Colonic mucosa (tissue), 4 donors: Measurements from ENCODE around the gene ENPP5. TPM values are rescaled to one million over a fixed set of nuclear protein-coding genes. Genes with fewer than 3 reads are reported as not detected.

ENCODE experiments used
- DNase-seq: peaks from one replicate; pipeline ENCODE4 v3.0.0-alpha.2; 2020
- H3K27ac ChIP-seq: fragments of 200-600 bp; one replicate; pipeline ENCODE4 v1.8.0; 2021
- H3K27me3 ChIP-seq: fragments of 200-600 bp; one replicate; pipeline ENCODE4 v1.8.0; 2021
- H3K36me3 ChIP-seq: fragments of 200-600 bp; one replicate; pipeline ENCODE4 v1.8.0; 2021
- H3K4me1 ChIP-seq: fragments of 200-600 bp; one replicate; pipeline ENCODE4 v1.8.0; 2021; ENCODE audit warnings: mild to moderate bottlenecking
- H3K4me3 ChIP-seq: fragments of 200-600 bp; one replicate; pipeline ENCODE4 v1.8.0; 2021
- H3K9ac ChIP-seq, 2 donors: one replicate each; pipeline ENCODE4 v1.7.0; 2013; ENCODE audit warnings: control low read depth in 2 of 2, low read depth in 2 of 2, low read length in 2 of 2
- H3K9me3 ChIP-seq: fragments of 200-600 bp; one replicate; pipeline ENCODE4 v1.8.0; 2021
- intact Hi-C: fragments of 100-400 bp; cut with DNase I; formaldehyde crosslinking; loops from one replicate; pipeline ENCODE4 v1.14.1; 2022
- total RNA-seq, 2 donors: library from RNA; stranded (reverse); fragmentation: NEBNext Ultra II Directional in 1 of 2; extraction: Animal tissue kit (Norgen Biotek cat#: 25700) in 1 of 2; gene quantifications; one replicate each; pipeline ENCODE4 v1.2.1, GENCODE V29; 2021
- TF ChIP-seq, protein P1 (sequence below): fragments of 200-600 bp; IDR thresholded peaks from one replicate; pipeline ENCODE4 v1.8.0; 2022; ENCODE audit warnings: antibody characterized with exemption, mild to moderate bottlenecking
- donor health status: healthy.
- donor health status: DM: no; HTN: no; CAD: no.
- donor health status: DM: no; HTN: no; CAD: no.

Gene ENPP5
- total RNA-seq, 2 donors from 2014 or later: 3.6 to 4.3 TPM

DNA sequence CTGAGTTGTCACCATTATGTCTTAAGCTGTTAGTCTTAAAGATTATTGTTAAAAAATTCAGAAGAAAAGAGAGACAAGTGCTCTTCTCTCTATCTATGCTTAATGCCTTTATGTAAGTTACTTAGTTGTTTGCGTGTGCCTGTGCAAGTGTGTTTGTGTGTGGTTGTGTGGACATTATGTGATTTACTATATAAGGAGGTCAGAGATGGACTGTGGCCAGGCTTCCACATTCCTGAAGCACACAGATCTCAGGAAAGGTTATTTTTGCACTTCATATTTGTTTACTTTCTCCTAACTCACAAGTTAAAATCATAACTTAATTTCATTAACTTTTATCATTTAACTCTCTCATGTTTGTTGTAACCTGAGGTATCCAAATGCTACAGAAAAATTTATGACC lies 26.5 kb downstream of the ENPP5 start:
- Histone ChIP-seq H3K36me3 (no peaks in the 10 kb centered on the region), H3K27ac (no peak overlapping the region), H3K9ac (no peak overlapping the region), H3K9me3 (no peaks in the 10 kb centered on the region), H3K4me3 (no peak overlapping the region), H3K27me3 (no peaks in the 10 kb centered on the region), H3K4me1 (no peaks in the 10 kb centered on the region)
- DNase-seq: no peak
- TF ChIP-seq, protein P1, sequence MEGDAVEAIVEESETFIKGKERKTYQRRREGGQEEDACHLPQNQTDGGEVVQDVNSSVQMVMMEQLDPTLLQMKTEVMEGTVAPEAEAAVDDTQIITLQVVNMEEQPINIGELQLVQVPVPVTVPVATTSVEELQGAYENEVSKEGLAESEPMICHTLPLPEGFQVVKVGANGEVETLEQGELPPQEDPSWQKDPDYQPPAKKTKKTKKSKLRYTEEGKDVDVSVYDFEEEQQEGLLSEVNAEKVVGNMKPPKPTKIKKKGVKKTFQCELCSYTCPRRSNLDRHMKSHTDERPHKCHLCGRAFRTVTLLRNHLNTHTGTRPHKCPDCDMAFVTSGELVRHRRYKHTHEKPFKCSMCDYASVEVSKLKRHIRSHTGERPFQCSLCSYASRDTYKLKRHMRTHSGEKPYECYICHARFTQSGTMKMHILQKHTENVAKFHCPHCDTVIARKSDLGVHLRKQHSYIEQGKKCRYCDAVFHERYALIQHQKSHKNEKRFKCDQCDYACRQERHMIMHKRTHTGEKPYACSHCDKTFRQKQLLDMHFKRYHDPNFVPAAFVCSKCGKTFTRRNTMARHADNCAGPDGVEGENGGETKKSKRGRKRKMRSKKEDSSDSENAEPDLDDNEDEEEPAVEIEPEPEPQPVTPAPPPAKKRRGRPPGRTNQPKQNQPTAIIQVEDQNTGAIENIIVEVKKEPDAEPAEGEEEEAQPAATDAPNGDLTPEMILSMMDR: no peak
- intact Hi-C loops: no loop called here

DNA sequence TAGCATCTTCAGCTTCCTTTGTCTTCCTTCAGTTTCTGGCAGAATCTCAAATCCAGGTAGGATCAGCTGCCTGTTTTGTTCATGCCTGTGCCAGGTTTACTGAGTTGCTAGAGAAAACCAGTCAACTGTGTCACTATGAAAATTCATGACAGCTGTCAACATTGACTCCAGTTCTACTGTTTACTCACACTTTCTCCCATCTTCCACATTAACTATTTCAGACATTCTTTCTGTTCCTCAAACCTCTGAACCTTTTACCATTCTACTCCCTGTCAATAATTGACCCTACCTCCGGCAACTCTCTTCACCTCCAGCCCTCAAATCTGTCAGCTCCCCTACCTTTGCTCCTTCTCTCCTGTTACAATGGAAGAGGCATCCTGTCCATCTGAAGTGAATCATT lies 32.5 kb downstream of the ENPP5 start:
- H3K9ac ChIP-seq: no peak overlapping the region
- H3K27ac ChIP-seq: no peak overlapping the region
- intact Hi-C loops: no loop called here
- TF ChIP-seq, protein P1: no peak
- H3K36me3 ChIP-seq: no peaks in the 10 kb centered on the region
- no peak overlapping the region for H3K4me3 ChIP-seq
- H3K27me3 ChIP-seq: no peaks in the 10 kb centered on the region
- no peaks in the 10 kb centered on the region for H3K9me3 ChIP-seq
- peaks cover 5% of the 10 kb centered on the region for H3K4me1 ChIP-seq
- no peak for DNase-seq

DNA sequence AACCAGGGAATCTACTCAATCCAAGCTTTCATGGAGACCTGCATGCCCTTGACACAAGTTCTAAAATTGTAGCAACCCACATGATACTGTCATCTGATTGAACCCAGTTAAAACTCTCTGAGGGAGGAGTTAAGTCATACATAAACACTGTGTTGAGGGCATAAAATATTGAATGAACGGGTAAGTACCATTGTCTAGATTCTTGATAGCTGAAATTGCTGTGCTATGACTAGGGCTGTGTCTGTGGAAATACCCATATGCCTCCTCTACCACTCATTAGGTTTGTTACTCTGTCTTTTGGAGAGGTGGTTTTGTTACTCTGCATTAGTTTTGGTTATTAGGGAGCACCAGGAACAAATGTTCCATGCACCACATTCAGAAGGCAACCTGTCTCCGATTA lies 33.4 kb downstream of the ENPP5 start:
- Histone ChIP-seq H3K27me3 (no peaks in the 10 kb centered on the region), H3K9ac (no peak overlapping the region), H3K9me3 (no peaks in the 10 kb centered on the region), H3K36me3 (no peaks in the 10 kb centered on the region), H3K27ac (no peak overlapping the region), H3K4me1 (peaks cover 5% of the 10 kb centered on the region), H3K4me3 (no peak overlapping the region)
- TF ChIP-seq, protein P1: no peak
- no peak for DNase-seq
- intact Hi-C loops: no loop called here

DNA sequence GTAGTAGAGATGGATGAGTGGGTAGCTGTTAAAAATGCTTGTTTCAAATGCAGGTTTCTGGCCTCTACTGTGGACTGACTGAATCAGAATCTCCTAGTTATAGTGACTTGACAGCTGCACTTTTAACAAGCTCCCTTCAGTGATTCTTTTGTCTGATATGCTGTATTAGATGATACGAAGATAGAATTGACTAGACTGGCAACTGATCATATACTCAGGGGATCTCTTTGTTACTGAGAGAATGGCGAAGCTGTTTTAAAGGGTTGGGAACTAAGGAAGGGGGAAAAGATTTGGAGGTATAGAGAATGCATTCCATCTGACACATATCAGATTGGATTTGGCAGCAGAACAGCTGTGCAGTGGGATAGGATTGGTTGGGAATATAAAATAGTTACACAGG lies 33.9 kb downstream of the ENPP5 start:
- no peak overlapping the region for H3K27ac ChIP-seq
- H3K36me3 ChIP-seq: no peaks in the 10 kb centered on the region
- no peak for DNase-seq
- intact Hi-C loops: no loop called here
- no peaks in the 10 kb centered on the region for H3K9me3 ChIP-seq
- H3K9ac ChIP-seq: no peak overlapping the region
- no peak overlapping the region for H3K4me3 ChIP-seq
- TF ChIP-seq, protein P1: no peak
- H3K4me1 ChIP-seq: peaks cover 5% of the 10 kb centered on the region
- H3K27me3 ChIP-seq: no peaks in the 10 kb centered on the region

DNA sequence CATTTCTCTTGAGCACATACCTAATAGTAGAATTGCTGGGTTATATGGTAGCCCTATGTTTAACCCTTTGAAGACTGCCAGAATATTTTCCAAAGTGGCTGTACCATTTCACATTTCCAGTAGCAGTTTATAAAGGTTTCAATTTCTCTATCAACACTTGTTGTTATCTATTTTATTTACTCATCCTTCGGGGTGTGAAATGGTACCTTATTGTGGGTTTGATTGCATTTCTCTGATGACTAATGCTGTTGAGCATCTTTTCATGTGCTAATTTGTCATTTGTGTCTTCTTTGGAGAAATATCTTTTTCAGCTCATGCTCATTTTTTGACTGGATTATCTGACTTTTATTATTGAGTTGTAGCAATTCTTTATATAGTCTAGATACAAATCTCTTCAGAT lies 35.6 kb downstream of the ENPP5 start:
- intact Hi-C loops: no loop called here
- no peaks in the 10 kb centered on the region for H3K27me3 ChIP-seq
- DNase-seq: no peak

More for the DNA sequence above, 35.6 kb downstream of the ENPP5 start:
- no peaks in the 10 kb centered on the region for H3K9me3 ChIP-seq
- no peak overlapping the region for H3K4me3 ChIP-seq
- no peak overlapping the region for H3K9ac ChIP-seq
- H3K27ac ChIP-seq: no peak overlapping the region
- H3K4me1 ChIP-seq: peaks cover 5% of the 10 kb centered on the region
- no peaks in the 10 kb centered on the region for H3K36me3 ChIP-seq
- TF ChIP-seq, protein P1: no peak
